Uterus (tissue), 4 donors: ENCODE data around the gene ERC2. TPM values are rescaled to one million over a fixed set of nuclear protein-coding genes. Genes with fewer than 3 reads are reported as not detected.

Experiments used
- DNase-seq, 2 donors: peaks; one replicate each; pipeline ENCODE4 v3.0.0-alpha.2; 2019 to 2020
- H3K27ac ChIP-seq, 2 donors: fragments of 200-600 bp; sonication (generic); 1 replicate in 1 of 2; 2 replicates in 1 of 2; pipeline ENCODE4 v1.5.1; 2016 to 2018
- H3K27me3 ChIP-seq, 2 donors: fragments of 200-600 bp; sonication (generic); one replicate each; pipeline ENCODE4 v1.5.1; 2018 to 2019; ENCODE audit warnings: control low read depth in 1 of 2
- H3K36me3 ChIP-seq, 2 donors: fragments of 200-600 bp; sonication (generic); one replicate each; pipeline ENCODE4 v1.5.1; 2019; ENCODE audit warnings: control low read depth in 1 of 2
- H3K4me1 ChIP-seq, 2 donors: fragments of 200-600 bp; sonication (generic); one replicate each; pipeline ENCODE4 v1.5.1; 2018 to 2019; ENCODE audit warnings: control low read depth in 1 of 2
- H3K4me3 ChIP-seq, 2 donors: fragments of 200-600 bp; sonication (generic); 1 replicate in 1 of 2; 2 replicates in 1 of 2; pipeline ENCODE4 v1.5.1; 2018 to 2019; ENCODE audit warnings: mild to moderate bottlenecking in 1 of 2
- H3K9me3 ChIP-seq, 2 donors: fragments of 200-600 bp; sonication (generic); one replicate each; pipeline ENCODE4 v1.5.1; 2019; ENCODE audit warnings: control low read depth in 1 of 2
- POLR2A ChIP-seq, 2 donors: fragments of 450-650 bp; IDR thresholded peaks; one replicate each; pipeline ENCODE4 v1.6.1; 2016; ENCODE audit warnings: antibody characterized with exemption in 2 of 2, mild to moderate bottlenecking in 1 of 2, moderate library complexity in 1 of 2
- intact Hi-C: fragments of 100-400 bp; cut with DNase I; formaldehyde crosslinking; loops from one replicate; pipeline ENCODE4 v1.15.1; 2023; ENCODE audit warnings: low total_unique reads
- total RNA-seq, 4 donors: library from RNA; depleted of rRNA in 3 of 4; stranded (reverse); fragments of >200 nt in 3 of 4; gene quantifications; one replicate each; pipeline versions ENCODE4 v1.1.0 to v1.2.4, GENCODE V29; 2014 to 2023
- TF ChIP-seq, protein P1 (sequence below), 4 experiments: fragments of 200-600 bp in 2 of 4; fragments of 450-650 bp in 2 of 4; sonication (generic) in 2 of 4; IDR thresholded peaks; one replicate each; pipeline ENCODE4 v1.5.1; 2016 to 2019; ENCODE audit warnings: antibody characterized with exemption in 4 of 4, mild to moderate bottlenecking in 2 of 4, moderate library complexity in 1 of 4
- donor health status: DM: yes; HTN: yes; CAD: no.

The ERC2 gene
- total RNA-seq, 4 donors from 2014 or later, result 1.7 to 5.5 TPM; not detected in 2

- no peaks in the 10 kb centered on the region for H3K27me3 ChIP-seq
- no peak for DNase-seq
- H3K4me3 ChIP-seq, result no peak overlapping the region
- intact Hi-C loops, result no loop called here
- H3K27ac ChIP-seq, result no peak overlapping the region
- H3K4me1 ChIP-seq, result no peaks in the 10 kb centered on the region
- H3K9me3 ChIP-seq, result no peaks in the 10 kb centered on the region
- no peak for TF ChIP-seq POLR2A (IDR thresholded peaks at IDR 0.05)
- TF ChIP-seq, protein P1, sequence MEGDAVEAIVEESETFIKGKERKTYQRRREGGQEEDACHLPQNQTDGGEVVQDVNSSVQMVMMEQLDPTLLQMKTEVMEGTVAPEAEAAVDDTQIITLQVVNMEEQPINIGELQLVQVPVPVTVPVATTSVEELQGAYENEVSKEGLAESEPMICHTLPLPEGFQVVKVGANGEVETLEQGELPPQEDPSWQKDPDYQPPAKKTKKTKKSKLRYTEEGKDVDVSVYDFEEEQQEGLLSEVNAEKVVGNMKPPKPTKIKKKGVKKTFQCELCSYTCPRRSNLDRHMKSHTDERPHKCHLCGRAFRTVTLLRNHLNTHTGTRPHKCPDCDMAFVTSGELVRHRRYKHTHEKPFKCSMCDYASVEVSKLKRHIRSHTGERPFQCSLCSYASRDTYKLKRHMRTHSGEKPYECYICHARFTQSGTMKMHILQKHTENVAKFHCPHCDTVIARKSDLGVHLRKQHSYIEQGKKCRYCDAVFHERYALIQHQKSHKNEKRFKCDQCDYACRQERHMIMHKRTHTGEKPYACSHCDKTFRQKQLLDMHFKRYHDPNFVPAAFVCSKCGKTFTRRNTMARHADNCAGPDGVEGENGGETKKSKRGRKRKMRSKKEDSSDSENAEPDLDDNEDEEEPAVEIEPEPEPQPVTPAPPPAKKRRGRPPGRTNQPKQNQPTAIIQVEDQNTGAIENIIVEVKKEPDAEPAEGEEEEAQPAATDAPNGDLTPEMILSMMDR (IDR thresholded peaks at IDR 0.05), result no peak
- H3K36me3 ChIP-seq, result no peaks in the 10 kb centered on the region
Measured at GRCh38 chr3:55527361-55527760, 940.9 kb downstream of the ERC2 start.

GRCh38 chr3:55526332-55527030, 941.8 kb downstream of the ERC2 start:
- no peaks in the 10 kb centered on the region for H3K27me3 ChIP-seq
- intact Hi-C loops, result no loop called here
- H3K27ac ChIP-seq, result no peak overlapping the region
- no peaks in the 10 kb centered on the region for H3K36me3 ChIP-seq
- no peaks in the 10 kb centered on the region for H3K9me3 ChIP-seq
- no peak for DNase-seq
- no peaks in the 10 kb centered on the region for H3K4me1 ChIP-seq
- TF ChIP-seq, protein P1 (IDR thresholded peaks at IDR 0.05), result no peak
- TF ChIP-seq POLR2A (IDR thresholded peaks at IDR 0.05), result no peak
- H3K4me3 ChIP-seq, result no peak overlapping the region

- TF ChIP-seq POLR2A (IDR thresholded peaks at IDR 0.05), result no peak
- TF ChIP-seq, protein P1 (IDR thresholded peaks at IDR 0.05), result no peak
Measured at GRCh38 chr3:55525436-55525835, 942.8 kb downstream of the ERC2 start.

GRCh38 chr3:55524565-55525244, 943.6 kb downstream of the ERC2 start:
- H3K27ac ChIP-seq, result no peak overlapping the region
- H3K4me3 ChIP-seq, result no peak overlapping the region
- no peaks in the 10 kb centered on the region for H3K9me3 ChIP-seq
- TF ChIP-seq POLR2A (IDR thresholded peaks at IDR 0.05), result no peak
- TF ChIP-seq, protein P1 (IDR thresholded peaks at IDR 0.05), result no peak
- DNase-seq, result no peak
- H3K36me3 ChIP-seq, result no peaks in the 10 kb centered on the region
- no peaks in the 10 kb centered on the region for H3K4me1 ChIP-seq
- H3K27me3 ChIP-seq, result no peaks in the 10 kb centered on the region
- intact Hi-C loops, result no loop called here

More at GRCh38 chr3:55525436-55525835, 942.8 kb downstream of the ERC2 start:
- H3K9me3 ChIP-seq, result no peaks in the 10 kb centered on the region
- no peaks in the 10 kb centered on the region for H3K4me1 ChIP-seq
- H3K4me3 ChIP-seq, result no peak overlapping the region
- H3K36me3 ChIP-seq, result no peaks in the 10 kb centered on the region
- intact Hi-C loops, result no loop called here
- no peak overlapping the region for H3K27ac ChIP-seq
- H3K27me3 ChIP-seq, result no peaks in the 10 kb centered on the region
- DNase-seq, result no peak

- no peak overlapping the region for H3K4me3 ChIP-seq
Measured at GRCh38 chr3:55523471-55523870, 944.8 kb downstream of the ERC2 start.

More at GRCh38 chr3:55523471-55523870, 944.8 kb downstream of the ERC2 start:
- no peaks in the 10 kb centered on the region for H3K9me3 ChIP-seq
- no peaks in the 10 kb centered on the region for H3K27me3 ChIP-seq
- no peaks in the 10 kb centered on the region for H3K36me3 ChIP-seq
- no peaks in the 10 kb centered on the region for H3K4me1 ChIP-seq
- intact Hi-C loops, result no loop called here
- H3K27ac ChIP-seq, result no peak overlapping the region
- no peak for TF ChIP-seq POLR2A (IDR thresholded peaks at IDR 0.05)
- TF ChIP-seq, protein P1 (IDR thresholded peaks at IDR 0.05), result no peak
- DNase-seq, result no peak
